Measurements from ENCODE around the gene MGRN1. TPM values are rescaled to one million over a fixed set of nuclear protein-coding genes. Genes with fewer than 3 reads are reported as not detected.

Gene MGRN1
- total and polyA plus RNA-seq, 2 donors (not counting 1 experiment from before 2014, with no cell fraction given) = 5.4 to 26.1 TPM

DNA sequence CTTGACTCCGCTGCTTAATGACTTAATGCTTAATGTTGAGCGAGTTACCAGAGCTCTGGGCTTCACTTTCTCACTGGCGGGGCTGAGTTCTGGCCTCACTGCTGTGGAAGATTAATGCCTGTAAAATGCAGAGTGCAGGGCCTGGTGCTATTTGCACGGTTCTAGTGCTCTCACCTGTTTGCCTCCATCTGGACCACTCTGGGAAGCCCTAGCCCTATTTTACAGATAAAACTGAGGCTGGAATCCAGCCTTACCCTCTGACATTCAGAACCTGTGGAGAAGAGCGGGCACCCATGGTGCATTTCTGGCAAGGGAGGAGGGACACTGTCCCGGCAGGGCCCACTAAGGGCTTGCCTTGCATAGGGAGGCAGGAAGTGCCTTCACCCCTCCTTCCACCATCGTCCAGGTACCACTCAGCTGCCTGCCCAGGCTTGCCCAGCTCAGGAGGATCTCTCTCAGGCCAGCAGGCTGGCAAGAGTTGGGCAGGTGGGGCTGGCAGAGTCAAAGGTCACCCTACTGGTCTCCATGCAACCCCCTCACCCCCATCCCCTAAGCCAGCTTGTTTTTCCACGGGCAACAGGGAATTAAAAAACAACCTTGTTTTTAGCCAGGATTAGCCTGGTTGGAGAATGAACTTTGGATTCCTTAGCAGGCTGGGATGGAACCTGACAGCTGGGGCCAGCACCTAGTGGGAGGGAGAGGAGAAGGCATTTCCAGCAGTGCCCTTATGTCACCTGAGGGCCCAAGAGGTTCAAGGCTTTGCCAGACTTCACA is 5.8 kb upstream of the MGRN1 start:
- no peak overlapping the region for H3K9ac ChIP-seq (ENCODE audit: insufficient read depth, low read length)
- H3K4me2 ChIP-seq (ENCODE audit: extremely low read depth, insufficient read depth, low read length) = no peak overlapping the region
- DNase-seq (ENCODE audit: low read depth in 2 of 2) = no peak
- peaks cover 2% of the 10 kb centered on the region for H3K4me1 ChIP-seq (ENCODE audit: control insufficient read depth, extremely low read depth, insufficient read depth, low read length)
- TF ChIP-seq EZH2 (IDR thresholded peaks at IDR 0.05; ENCODE audit: low read length, missing control alignments) = no peak
- TF ChIP-seq, protein P1, sequence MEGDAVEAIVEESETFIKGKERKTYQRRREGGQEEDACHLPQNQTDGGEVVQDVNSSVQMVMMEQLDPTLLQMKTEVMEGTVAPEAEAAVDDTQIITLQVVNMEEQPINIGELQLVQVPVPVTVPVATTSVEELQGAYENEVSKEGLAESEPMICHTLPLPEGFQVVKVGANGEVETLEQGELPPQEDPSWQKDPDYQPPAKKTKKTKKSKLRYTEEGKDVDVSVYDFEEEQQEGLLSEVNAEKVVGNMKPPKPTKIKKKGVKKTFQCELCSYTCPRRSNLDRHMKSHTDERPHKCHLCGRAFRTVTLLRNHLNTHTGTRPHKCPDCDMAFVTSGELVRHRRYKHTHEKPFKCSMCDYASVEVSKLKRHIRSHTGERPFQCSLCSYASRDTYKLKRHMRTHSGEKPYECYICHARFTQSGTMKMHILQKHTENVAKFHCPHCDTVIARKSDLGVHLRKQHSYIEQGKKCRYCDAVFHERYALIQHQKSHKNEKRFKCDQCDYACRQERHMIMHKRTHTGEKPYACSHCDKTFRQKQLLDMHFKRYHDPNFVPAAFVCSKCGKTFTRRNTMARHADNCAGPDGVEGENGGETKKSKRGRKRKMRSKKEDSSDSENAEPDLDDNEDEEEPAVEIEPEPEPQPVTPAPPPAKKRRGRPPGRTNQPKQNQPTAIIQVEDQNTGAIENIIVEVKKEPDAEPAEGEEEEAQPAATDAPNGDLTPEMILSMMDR (conservative IDR thresholded peaks at IDR 0.05 in 1 of 2, IDR thresholded peaks at IDR 0.05 in 1 of 2; ENCODE audit: low read depth in 1 of 2, low read length in 2 of 2) = no peak
- no peak overlapping the region for H3K27ac ChIP-seq (ENCODE audit: insufficient read depth, low read length)
- H4K20me1 ChIP-seq (ENCODE audit: control insufficient read depth, extremely low read depth, insufficient read depth, low read length) = no peaks in the 10 kb centered on the region
- no peak overlapping the region for H2AFZ ChIP-seq (ENCODE audit: low read length)
- H3K36me3 ChIP-seq (ENCODE audit: control insufficient read depth, insufficient read depth, low read length) = no peaks in the 10 kb centered on the region
- H3K4me3 ChIP-seq (replicated peaks in 1 of 4; ENCODE audit: control extremely low read depth in 1 of 4, insufficient read depth in 1 of 4, low read depth in 3 of 4, low read length in 4 of 4) = no peak overlapping the region
- no peaks in the 10 kb centered on the region for H3K9me3 ChIP-seq (ENCODE audit: control insufficient read depth, insufficient read depth, low read depth, low read length)
- H3K27me3 ChIP-seq (ENCODE audit: control insufficient read depth, insufficient read depth, low read length) = no peaks in the 10 kb centered on the region
- H3K79me2 ChIP-seq (ENCODE audit: control insufficient read depth, insufficient read depth, low read length) = peaks cover 3% of the 10 kb centered on the region

DNA sequence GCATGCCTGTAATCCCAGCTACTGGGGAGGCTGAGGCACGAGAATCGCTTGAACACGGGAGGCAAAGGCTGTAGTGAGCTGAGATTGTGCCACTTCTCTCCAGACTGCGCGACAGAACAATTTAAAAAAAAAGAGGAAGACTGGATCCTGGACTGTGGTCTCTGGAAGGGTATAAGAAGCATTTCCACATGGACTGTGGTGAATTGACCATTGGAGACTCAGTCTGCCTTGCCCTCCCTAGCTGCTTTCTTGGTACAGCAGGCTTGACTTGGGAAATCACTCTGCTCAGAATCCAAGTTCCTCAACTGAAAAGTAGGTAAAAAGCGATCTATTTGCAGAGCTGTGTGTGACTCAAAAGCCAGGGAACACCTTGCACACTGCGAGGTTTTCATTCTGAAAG is 1.0 kb upstream of the MGRN1 start:
- Histone ChIP-seq H3K9ac (ENCODE audit: insufficient read depth, low read length) (no peak overlapping the region), H3K4me3 (replicated peaks in 1 of 4; ENCODE audit: control extremely low read depth in 1 of 4, insufficient read depth in 1 of 4, low read depth in 3 of 4, low read length in 4 of 4) (no peak overlapping the region), H3K27ac (ENCODE audit: insufficient read depth, low read length) (no peak overlapping the region), H4K20me1 (ENCODE audit: control insufficient read depth, extremely low read depth, insufficient read depth, low read length) (no peaks in the 10 kb centered on the region), H3K36me3 (ENCODE audit: control insufficient read depth, insufficient read depth, low read length) (no peaks in the 10 kb centered on the region), H3K27me3 (ENCODE audit: control insufficient read depth, insufficient read depth, low read length) (no peaks in the 10 kb centered on the region), H3K9me3 (ENCODE audit: control insufficient read depth, insufficient read depth, low read depth, low read length) (no peaks in the 10 kb centered on the region), H3K4me2 (ENCODE audit: extremely low read depth, insufficient read depth, low read length) (no peak overlapping the region), H2AFZ (ENCODE audit: low read length) (no peak overlapping the region), H3K79me2 (ENCODE audit: control insufficient read depth, insufficient read depth, low read length) (peaks cover 30% of the 10 kb centered on the region), H3K4me1 (ENCODE audit: control insufficient read depth, extremely low read depth, insufficient read depth, low read length) (peaks cover 5% of the 10 kb centered on the region)
- no peak for DNase-seq (ENCODE audit: low read depth in 2 of 2)
- TF ChIP-seq EZH2 (IDR thresholded peaks at IDR 0.05; ENCODE audit: low read length, missing control alignments) = no peak
- TF ChIP-seq, protein P1 (conservative IDR thresholded peaks at IDR 0.05 in 1 of 2, IDR thresholded peaks at IDR 0.05 in 1 of 2; ENCODE audit: low read depth in 1 of 2, low read length in 2 of 2) = no peak

DNA sequence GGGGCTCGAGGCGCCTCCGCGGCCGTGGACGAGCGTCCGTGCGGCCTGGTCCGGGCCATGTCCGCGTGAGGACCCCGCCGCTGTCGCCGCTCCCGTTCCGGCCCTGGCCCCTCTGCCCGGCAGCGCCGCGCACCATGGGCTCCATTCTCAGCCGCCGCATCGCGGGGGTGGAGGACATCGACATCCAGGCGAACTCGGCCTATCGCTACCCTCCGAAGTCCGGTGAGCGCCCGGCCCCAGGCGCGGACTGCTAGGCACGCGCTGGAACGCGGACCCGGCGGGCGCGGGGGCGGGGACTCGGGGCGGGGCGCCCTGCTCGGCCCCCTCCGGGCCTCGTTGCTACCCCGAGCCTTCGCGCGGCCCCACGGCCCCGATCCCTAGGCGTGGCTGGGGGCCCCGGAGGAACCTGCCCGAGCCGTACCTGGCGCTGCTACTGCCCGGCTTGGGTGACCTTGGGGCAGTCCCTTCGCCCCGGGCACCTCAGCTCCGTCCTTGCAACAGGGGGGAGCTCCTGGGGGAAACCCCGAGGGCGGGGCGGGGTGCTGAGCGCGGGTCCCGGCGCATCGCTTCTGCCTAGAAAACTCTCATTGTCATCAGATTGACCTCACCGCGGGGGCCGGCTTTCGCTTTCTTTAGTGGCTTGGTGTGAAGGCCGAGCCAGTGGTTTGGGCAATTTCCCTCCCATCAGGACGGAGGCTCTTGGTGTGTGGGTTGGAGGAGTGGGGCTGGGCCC is 367 bp downstream of the MGRN1 start:
- Histone ChIP-seq H2AFZ (ENCODE audit: low read length) (peak overlapping the region; percentile 85), H3K79me2 (ENCODE audit: control insufficient read depth, insufficient read depth, low read length) (peaks cover 40% of the 10 kb centered on the region), H4K20me1 (ENCODE audit: control insufficient read depth, extremely low read depth, insufficient read depth, low read length) (no peaks in the 10 kb centered on the region), H3K9me3 (ENCODE audit: control insufficient read depth, insufficient read depth, low read depth, low read length) (no peaks in the 10 kb centered on the region), H3K4me3 (replicated peaks in 1 of 4; ENCODE audit: control extremely low read depth in 1 of 4, insufficient read depth in 1 of 4, low read depth in 3 of 4, low read length in 4 of 4) (peak overlapping the region; percentile 70 to 90 (median 76)), H3K36me3 (ENCODE audit: control insufficient read depth, insufficient read depth, low read length) (no peaks in the 10 kb centered on the region), H3K27me3 (ENCODE audit: control insufficient read depth, insufficient read depth, low read length) (no peaks in the 10 kb centered on the region), H3K27ac (ENCODE audit: insufficient read depth, low read length) (peak overlapping the region; percentile 97), H3K4me2 (ENCODE audit: extremely low read depth, insufficient read depth, low read length) (peak overlapping the region; percentile 81), H3K9ac (ENCODE audit: insufficient read depth, low read length) (peak overlapping the region; percentile 96), H3K4me1 (ENCODE audit: control insufficient read depth, extremely low read depth, insufficient read depth, low read length) (peaks cover 5% of the 10 kb centered on the region)
- DNase-seq (ENCODE audit: low read depth in 2 of 2) = peak; percentile 66 to 67
- TF ChIP-seq, protein P1 (conservative IDR thresholded peaks at IDR 0.05 in 1 of 2, IDR thresholded peaks at IDR 0.05 in 1 of 2; ENCODE audit: low read depth in 1 of 2, low read length in 2 of 2) = no peak
- TF ChIP-seq EZH2 (IDR thresholded peaks at IDR 0.05; ENCODE audit: low read length, missing control alignments) = no peak

Data from fibroblast of lung (primary cell).